GM19023 (cell line): ENCODE measurements around the gene DENND1C.

Experiments
- ATAC-seq: cut with Tn5 transposase; IDR thresholded peaks from one replicate; pipeline ENCODE4 v1.9.1; 2021; ENCODE audit warnings: mild to moderate bottlenecking, moderate library complexity; ENCODE audit not compliant: unreplicated experiment

The DENND1C gene

DNA sequence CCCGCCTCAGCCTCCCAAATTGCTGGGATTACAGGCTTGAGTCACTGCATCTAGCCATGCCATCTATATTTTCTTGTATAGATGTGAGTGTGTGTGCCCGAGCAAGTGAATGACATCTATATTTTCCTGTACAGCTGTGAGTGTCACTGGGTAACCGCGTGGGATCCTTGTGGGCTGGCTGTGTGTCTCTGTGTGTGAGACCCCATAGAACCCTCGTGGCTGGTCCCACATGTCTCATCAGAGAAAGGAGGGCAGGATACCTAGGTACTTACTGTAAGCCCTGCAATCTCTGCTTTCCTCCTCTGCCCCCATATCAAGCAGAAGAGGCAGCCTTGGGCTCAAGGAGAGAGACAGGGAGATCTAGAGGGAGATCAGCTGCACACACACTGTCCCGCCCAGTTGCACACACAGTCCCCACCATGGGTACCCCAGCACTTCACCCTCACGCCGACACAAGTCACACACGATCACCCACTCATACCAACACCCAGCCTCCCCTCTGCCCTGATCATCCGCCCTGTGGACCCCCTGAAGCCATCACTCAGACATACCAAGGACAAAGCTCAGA lies 655 bp downstream of the DENND1C start:
- peak; percentile 28 for ATAC-seq

DNA sequence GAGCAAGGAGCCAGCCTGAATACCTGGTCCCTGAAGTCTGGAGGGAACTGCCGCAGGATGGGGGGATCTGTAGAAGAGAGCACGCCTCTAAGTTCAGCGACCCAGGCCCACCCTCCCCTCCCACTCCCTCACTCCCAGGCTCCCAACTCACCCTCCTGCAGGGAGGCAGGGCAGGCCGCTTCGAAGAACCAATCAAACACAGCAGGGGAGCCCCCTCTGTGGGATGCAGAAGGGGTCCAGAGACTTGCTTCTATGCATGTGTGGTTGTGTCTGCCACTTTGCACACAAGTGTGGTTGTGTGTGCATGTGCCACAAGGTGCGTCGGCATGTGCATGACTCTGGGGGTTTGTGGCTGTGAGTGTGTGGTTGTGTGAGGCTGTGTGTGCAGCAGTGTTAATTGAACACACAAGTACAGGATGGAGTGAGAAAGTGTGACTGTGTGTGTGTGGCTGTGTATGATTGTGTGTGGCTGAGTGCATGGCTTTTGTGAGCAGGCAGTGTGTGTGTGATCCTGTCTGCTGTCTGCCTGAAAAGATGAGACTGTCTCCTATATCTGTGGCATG lies 1.7 kb downstream of the DENND1C start:
- ATAC-seq: no peak

GRCh38 chr19:6478815-6479214 lies 2.8 kb downstream of the DENND1C start:
- no peak for ATAC-seq

DNA sequence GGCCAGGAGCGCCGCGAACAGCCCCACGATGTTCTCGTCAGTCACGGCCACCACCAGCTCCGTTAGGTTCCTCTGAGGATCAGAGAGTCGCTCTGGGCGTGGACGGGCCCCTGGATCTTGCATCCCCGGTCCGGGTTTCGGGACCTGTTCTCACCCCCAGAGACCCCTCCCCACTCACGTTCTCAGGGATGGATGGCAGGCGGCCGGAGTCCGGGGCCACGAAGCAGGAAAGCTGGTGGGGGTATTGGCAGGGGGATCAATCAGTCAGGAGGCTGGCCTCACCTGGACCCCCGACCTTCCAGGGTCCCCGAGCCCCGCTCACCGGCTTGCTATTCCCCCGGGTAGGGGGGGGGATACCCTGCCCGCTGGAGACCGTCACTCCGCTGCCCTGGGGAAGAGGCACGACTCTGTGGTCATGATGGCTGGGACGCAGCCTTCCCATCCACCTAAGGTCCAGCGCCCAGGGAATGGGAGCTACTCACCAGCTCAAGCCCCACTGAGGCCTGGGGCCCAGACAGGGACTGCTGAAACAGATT lies 4.6 kb downstream of the DENND1C start:
- ATAC-seq: no peak

- no peak for ATAC-seq
Observed at GRCh38 chr19:6476155-6476895, 5.3 kb downstream of the DENND1C start.

DNA sequence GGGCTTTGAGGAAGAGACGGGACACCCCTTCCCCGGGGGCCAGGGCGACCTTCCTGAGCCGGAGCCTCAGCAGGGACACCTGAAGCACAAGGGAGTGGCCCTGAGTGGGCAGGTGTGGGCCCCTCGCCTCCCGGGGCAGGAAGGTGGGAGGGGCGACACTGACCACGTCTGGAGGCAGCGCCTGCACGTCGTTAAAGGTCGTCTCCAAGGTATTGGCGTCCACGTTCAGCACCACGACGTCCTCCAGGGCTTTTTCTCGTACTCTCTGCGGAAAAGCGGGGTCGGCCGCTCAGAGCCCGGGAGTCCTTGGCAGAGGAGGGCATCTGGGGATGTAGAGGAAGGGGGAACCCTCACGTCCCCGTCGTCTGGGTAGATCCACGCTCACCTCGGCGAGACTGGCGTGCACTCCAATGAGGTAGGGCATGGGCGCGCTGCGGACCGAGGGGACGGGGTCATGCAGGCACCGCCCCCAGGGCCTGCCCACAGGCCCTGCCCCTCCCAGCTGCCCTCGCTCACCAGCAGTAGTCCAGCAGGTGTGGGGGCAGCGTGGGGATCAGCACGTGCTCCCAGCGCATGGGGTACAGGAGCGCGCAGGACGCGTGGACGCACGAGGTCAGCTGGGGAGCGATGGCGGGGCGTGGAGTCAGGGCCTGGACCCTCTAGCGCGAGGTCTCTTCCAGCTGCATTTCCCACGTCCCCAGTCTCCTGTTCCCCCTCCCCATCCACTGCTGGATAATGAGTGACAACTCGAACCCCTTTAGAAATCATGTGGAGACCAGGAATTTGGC lies 6.1 kb downstream of the DENND1C start:
- ATAC-seq: no peak

DNA sequence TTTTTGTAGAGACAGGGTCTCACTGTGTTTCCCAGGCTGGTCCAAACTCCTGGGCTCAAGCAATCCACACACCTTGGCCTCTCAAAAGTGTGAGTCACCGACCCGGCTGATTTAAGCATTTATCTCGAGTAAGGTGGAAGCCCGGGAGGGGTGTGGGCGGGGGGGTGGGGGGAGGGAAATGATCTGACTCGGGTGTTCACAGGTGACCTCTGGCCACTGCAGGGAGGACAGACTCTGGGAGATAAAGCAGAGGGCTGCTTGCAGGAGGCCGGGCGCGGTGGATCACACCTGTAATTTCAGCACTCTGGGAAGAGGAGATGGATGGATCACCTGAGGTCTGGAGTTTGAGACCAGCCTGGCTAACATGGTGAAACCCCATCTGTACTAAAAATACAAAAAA lies 7.9 kb downstream of the DENND1C start:
- ATAC-seq: no peak

DNA sequence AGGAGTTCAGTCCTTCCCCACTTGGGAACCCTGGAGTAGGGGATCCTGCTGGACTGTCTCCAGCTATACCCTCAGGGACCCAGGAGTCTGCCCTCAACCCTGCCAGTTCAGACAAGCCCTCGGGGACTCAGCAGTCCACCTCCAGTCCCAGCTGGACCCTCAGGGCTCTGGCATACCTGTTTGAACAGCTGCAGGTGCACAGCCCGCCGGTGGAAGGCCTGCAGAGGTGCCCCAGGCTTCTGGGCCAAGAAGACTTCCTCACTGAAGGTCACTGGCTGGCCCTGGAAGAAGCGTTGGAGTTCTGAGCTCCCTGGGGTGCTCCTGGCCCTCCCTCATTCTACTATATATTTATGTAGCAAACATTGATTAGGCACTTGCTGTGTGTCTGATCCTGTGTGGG lies 8.9 kb downstream of the DENND1C start:
- ATAC-seq: no peak

DNA sequence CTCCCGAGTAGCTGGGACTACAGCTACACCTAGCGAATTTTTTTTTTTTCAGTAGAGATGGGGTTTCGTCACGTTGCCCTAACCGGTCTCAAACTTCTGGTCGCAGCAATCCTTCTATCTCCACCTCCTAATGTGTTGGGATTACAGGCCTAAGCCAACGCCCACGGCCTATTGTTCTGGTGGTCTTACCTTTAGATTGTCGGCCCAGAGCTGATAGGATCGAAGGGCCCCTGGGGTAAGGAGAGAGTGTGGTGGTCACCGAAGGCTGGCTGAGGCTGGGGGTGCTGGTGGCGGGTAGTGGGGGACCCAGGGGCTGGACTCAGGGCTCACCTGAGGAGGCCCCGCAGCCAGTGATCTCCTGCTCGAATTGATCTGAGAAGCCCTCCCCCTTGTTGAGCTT lies 10.5 kb downstream of the DENND1C start:
- no peak for ATAC-seq

GRCh38 chr19:6470173-6470572 lies 11.4 kb downstream of the DENND1C start:
- no peak for ATAC-seq

GRCh38 chr19:6467384-6467783 lies 14.2 kb downstream of the DENND1C start:
- no peak for ATAC-seq

- ATAC-seq: no peak
Observed at GRCh38 chr19:6466526-6467248, 14.9 kb downstream of the DENND1C start.

- ATAC-seq: no peak
Observed at GRCh38 chr19:6465663-6466062, 15.9 kb downstream of the DENND1C start.

GRCh38 chr19:6465006-6465405 lies 16.6 kb downstream of the DENND1C start:
- ATAC-seq: no peak

GRCh38 chr19:6464070-6464873 lies 17.3 kb downstream of the DENND1C start, which contains the start of gene CRB3:
Gene CRB3, plus strand, starts transcription at chr19:6464271. Its CDS starts 431 bp downstream, at chr19:6464702.
- no peak for ATAC-seq

DNA sequence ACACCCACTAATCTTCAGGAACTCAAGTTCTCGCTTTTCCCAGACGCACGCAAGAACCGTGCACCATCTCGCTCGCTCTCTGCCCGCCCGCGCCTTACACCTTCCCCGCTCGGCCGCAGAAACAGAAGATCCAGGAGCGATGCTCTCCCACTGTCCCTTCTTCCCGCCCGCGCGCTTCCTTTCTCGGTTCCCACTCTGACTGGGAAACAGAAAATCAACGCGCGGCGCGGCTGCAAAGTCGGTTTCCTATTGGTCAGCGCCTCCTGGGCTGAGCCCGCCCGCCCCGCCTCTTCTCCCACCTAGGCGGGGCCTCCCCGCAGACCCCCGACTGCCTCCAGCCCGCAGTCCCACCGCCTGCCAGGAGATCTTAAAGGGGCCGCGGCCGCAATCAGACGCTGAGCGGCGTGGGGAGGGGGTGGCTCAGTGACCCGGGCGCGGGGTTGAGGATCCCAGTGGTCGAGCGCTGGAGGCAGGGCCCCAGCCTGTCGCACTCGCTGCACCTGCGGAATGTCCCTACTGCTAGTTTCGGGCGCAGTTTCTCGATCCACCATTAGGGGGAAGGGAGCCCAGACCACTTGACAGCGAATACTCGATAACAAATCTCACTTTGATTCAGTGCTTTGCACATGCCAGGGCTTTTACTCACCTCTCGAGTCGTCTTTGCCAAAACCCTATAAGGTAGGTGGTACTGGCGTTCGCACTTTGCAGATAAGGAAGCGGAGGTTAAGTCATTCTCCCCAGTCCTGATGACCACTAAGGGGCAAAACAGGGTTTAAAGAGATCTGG lies 21.3 kb downstream of the DENND1C start:
- ATAC-seq: peak; percentile 78

DNA sequence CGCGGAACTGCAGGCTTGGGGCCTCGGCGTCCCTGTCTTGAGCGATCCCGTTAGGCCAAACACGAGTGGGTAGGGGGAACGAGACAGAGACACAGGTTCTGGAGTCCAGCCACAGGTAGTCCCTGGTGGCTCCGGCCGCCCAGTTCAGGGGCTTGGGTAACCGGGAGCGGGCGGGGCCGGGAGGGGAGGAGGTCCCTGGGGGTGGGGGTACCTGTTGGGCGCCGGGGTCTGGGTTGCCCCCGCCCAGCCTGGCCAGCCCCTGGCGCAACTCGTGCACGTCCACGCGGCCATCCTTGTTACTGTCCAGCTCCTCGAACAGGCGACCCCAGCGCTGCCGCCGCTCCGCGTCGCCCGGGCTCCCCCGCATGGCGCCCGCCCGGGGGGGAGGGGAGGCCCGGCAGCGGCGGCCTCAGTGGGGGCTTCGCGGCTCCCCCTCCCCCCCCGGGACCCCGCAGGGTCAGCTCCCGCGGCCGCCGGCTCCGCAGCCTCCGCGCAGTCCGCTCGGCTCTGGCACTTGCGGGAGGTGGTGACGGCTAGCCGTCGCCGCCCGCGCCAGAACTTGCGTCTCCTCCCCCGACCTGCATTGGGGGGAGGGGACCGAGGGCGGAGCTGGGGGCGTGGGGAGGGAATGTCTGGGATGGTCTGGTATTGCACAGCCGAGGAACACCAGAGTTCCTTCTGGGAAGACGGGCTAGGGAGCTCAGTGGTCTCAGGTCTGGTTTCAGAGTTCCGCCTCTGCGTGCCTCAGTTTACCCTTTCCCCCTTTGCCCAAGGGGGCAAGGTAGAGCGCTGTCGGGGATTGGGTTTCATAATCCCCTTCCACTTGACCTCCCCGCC lies 22.1 kb downstream of the DENND1C start, which contains the start of gene SLC25A23:
SLC25A23 (minus strand) TSS at position 531 of the 837 bp plus-strand sequence; CDS start at position 367, 164 bp downstream.
- ATAC-seq: peak; percentile 39

DNA sequence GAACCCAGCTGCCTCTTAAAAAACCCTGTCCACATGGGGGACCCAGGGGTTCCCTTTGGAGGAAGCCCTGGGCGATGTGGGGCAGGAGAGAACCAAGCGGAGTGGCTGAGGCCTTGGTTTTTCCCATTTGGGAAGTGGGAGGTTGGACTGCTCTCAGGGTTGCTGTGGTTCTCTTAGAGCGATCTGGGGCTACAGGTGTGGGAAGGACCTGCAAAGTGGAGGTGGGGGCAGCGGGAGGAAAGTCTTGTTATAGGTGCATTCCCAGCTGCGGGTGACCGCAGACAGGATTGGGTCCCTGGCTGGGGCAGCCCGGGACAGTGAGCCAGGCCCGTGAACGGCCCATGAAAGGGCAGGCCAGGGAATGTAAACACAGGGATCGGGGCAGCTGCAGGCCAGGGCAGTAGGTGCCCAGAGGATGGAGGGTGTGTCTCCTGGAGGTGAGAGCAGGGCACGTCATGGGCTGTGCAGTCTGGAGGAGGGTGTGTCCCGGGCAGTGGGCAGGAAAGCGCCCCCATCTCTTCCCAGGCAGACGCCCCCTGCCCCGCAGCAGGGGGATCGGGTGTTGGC lies 22.8 kb downstream of the DENND1C start:
- ATAC-seq: no peak
